ENCODE results near the gene PLA2G7.
"Not testable (repeated sequence)": the region's sequence is repeated elsewhere in the genome, so short reads cannot be mapped to it uniquely, and the experiment has no call there.

PLA2G7 gene

DNA sequence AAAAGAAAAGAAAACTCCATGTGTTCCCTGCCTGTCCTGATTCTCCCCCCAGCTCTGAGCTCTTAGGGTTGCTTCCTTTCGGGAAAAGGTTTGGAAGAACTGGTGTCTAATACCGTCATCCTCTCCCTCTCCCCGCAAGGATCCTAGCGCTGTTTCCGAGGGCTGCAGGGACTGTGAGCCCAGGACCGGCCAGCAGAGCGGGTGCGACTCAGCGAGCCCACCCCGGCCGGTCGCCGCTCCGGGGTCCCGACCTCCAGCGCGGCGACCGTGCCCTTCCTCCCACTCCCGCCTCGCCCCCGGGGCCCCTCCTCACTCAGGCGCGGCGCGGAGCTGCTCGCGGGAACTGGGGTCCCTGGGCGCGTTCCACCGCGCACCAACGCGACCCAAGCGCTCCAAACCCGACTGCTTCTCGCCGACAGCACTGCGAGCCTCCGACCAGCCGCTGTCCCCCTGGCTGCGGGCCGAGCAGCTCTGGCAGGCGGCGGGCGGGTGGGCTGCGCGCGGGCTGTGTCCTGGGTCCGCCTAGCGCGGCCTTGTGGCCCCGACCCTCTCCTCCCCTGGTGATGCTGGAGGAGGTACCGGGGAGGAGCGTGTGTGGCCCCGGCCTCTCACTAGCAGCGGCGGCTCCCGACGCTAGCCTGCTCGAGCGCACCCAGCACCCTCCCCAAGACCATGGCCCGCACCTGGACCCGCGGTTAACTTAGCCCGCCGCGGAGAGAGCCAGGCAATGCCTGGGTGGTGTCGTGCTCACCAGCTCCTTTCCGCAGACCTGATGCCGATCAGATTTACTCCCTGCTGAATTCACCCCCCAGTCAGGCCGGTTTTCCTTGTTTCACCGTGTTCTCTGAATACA lies at the start of gene PLA2G7:
Gene PLA2G7, minus strand, starts transcription at position 509 of the 853 bp plus-strand sequence. CDS start 12,484 bp downstream, outside the sequence.
- DNase-seq = peak in 1 of 2 donors; percentile 53

GRCh38 chr6:46784535-46784934 lies 49.4 kb upstream of the PLA2G7 start:
- DNase-seq = no peak

DNA sequence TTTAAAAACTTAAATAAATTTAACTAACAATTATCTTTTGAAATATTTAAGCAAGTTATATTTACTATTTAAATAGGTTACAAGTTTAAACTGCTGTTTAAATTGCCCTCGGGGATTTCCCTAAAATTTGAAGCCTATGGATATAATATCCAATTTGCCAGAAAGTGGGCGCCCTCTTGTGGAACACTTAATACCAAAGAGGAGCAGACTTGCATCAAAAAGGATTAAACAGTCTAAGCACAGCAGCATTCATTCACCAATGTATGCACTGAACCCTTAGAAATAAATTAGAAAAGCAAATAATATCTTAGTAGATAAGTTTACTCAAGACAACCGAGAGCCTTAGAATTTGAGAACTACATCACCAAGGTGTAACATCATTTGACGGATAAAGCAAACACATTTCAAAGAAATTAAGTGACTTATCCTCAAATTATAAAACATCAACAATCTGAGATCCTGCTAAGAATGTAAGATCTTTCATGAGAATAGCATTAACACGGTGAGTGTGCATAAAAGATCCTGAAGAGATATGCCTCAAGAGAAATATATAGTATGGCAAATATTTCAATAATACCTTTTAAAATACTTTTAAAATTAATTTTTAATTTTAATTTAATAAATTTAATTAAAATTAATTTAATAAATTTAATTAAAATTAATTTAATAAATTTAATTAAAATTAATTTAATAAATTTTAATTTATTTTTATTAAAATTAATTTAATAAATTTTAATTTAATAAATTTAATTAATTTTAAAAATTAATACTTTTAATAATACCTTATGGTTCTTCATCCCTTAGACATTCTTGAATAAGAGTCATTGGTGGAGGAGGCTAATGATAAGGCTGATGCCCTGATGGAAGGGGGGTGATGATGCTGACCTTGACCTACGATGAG lies 46.6 kb upstream of the PLA2G7 start:
- DNase-seq = peak in 1 of 2 donors; percentile 15

DNA sequence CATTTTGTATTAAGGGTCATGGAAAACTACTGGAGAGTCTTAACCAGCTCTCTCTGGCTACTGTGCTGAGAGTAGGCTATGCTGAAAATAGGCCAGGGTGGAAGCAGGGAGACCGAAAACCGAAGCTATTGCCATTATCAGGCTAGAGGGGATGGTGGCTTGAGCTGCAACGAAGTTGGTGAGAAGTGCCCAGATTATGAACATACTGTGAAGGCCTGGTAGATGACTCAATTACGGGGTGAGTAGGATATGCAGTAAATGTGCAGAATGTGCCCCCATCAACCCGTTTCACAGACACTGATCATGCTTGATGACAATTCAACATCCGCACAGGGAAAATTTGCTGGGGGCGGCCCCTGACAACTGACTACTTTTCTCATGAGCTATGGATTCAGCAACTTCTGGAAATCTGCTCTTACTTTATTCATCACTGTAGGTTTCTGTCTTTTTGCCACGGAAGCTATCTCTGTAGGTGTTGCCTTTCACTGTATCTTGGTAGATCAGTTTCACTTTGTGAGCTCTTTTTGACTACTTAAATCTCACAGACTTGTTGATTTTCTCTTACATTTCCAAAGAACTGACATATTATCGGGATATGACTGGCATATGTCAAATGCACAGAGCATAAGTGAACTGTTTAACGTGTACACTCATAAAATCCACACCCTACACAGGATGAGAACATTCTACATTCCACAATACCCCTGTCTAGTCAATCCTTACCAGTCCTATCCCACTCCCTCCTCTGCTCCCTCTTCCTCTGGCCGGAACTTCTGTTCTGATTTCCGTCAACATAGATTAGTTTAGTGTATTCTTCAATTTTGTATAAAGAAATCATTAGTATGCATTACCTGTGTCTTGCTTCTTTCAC lies 42.5 kb upstream of the PLA2G7 start:
- DNase-seq = no peak

DNA sequence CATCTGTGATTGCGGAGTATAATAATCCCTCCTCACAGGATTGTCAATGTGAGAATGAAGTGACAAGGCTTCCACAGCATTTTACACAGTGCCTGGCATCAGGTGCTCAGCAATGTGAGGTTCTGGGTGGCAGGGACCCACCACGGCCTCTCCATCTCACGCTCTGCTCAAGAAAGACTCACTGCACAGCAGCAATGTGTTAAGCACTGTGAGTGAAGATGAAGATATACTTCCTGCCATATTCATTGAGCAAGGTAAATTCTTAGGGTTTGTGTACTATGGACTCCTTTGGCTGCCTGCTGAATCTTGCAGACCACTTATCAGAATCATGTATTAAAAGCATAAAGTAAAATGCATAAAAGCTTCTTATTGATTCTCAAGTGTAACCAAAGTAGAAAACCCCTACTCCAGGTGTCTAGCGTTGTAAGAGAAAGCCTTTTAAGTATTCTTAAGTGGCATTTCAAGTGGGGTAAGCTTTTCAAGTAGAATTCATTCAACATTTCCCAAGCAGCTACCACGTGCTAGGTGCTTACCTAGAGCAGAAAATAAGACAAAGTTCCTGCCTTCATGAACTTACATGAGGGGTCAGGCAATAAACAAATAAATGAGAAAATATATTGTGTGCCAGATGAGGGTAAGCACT lies 41.0 kb upstream of the PLA2G7 start:
- DNase-seq = no peak

DNA sequence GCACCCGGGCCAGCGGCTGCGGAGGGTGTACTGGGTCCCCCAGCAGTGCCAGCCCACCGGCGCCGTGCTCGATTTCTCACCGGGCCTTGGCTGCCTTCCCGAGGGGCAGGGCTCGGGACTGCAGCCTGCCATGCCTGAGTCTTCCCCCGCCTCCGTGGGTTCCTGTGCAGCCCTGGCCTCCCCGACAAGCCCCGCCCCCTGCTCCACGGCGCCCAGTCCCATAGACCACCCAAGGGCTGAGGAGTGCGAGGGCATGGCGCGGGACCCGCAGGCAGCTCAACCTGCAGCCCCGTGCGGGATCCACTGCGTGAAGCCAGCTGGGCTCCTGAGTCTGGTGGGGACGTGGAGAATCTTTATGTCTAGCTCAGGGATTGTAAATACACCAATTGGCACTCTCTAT lies 39.6 kb upstream of the PLA2G7 start:
- not testable (repeated sequence) for DNase-seq

DNA sequence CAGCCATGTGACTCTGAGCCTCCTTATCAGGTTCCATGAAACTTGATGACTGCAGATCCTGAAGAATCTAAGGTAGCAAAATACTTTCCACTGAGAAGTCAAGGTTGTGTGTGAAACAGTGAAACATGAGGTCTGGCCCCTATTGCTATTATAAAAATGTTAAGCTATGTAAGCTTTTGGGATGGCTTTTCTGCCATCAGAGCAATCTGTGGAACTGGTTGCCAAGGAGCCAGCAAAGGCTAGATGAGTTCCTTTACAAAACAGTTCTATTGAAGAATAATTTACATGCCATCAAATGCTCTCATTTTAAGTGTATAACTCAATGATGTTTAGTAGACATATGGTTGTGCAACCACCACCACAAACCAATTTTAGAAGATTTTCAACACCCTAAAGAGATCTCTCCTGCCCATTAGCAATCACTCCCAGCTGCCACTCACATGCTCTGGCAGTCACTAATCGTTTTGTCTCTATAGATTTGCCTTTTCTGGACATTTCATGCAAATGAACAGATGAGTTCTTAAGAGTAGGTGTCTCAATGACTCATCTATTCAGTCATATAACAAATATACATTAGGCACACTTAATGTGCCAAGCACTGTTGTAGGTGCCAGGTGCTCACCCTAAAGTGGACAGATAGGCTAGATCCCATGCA lies 38.2 kb upstream of the PLA2G7 start:
- no peak for DNase-seq

DNA sequence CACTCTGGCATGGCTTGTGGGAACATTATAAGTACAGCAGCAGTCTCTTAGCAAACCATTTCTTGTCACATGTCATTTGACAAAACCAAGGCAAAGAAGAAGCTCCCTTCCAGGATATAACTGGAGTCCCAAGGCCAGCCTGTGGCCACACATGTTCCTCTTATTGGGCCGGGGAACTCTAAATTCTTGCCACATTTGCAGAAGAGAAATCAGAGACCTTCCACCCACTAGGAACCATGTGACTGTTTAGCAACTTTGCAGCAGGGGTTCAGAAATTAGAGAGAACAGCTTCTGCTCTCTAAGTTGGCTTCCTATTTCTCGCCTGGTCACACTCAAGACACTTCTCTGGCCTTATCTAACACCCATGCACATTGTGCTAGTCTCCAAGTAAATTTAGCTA lies 37.6 kb upstream of the PLA2G7 start:
- peak in 1 of 2 donors; percentile 44 for DNase-seq

GRCh38 chr6:46772016-46772415 lies 36.8 kb upstream of the PLA2G7 start:
- DNase-seq = no peak

GRCh38 chr6:46764961-46765360 lies 29.8 kb upstream of the PLA2G7 start:
- no peak for DNase-seq

DNA sequence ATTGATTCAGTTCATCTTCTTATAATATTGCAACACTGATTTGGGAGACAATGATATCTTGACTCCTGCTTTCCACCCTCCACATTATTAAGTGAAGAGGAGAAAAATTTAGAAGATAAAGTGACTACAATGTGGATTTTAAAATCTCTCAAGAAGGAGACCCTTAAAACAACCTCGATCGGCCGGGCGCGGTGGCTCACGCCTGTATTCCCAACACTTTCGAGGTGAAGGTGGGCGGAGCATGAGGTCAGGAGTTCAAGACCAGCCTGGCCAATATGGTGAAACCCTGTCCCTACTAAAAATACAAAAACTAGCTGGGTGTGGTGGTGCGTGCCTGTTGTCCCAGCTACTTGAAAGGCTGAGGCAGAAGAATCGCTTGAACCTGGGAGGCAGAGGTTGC lies 29.1 kb upstream of the PLA2G7 start:
- not testable (repeated sequence) for DNase-seq

- DNase-seq = no peak
These were observed 28.3 kb upstream of the PLA2G7 start for GRCh38 chr6:46763466-46763865.

- no peak for DNase-seq
These were observed 25.8 kb upstream of the PLA2G7 start for GRCh38 chr6:46760925-46761324.

DNA sequence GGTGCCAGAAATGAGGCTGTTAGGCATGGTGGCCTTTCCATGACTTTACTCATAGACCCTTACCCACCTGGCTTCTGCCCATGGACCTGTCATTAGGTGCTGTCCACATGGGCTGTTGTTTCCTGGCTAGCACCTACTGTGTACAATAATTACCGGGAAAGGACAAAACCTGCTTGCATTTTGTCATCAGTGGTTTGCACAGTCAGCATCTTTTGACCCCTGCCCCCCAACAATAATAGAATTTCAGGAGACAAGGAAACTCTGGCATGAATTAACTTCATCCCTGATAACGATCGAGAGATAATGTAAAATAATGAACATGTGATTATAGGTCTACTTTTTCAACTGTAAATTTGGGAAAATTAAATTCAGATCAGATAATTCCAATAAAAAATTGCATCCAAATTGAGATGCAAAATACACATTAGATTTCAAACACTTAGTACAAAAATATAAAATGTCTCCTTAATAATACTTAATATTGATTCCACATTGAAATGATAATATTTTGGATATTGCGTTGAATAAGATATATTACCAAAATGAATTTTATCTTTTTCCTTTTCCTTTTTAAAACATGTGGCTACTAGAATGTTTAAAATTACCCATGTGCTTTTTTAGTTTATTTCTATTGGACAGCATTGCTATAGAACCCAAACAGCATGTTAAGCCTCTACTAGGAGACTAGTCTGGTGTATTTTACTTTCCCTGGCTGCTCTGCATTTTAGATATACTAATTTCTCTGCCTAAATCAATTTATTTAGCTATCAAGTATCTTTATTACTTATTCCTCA lies 24.0 kb upstream of the PLA2G7 start:
- no peak for DNase-seq

DNA sequence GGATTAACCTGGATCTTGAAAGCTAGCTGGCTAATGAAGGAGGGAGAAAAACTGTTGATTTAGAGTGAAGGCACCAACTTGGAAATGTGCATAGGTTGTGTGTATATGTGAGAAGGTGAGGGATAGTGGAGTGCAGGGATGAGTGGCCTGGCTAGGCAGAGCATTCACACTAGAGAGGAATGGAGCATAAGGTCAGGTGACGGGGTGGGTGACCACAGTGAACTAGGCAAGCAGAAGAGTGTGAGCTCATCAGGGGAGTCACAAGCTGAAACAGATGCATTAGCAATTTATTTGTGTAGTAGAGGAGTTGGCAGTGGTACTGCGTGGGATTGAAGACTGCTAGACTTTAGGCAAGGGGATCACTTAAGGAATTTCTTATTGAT lies 22.0 kb upstream of the PLA2G7 start:
- no peak for DNase-seq

GRCh38 chr6:46756469-46757213 lies 21.5 kb upstream of the PLA2G7 start:
- no peak for DNase-seq

- no peak for DNase-seq
These were observed 20.7 kb upstream of the PLA2G7 start for GRCh38 chr6:46755865-46756264.

- DNase-seq = no peak
These were observed 16.5 kb upstream of the PLA2G7 start for GRCh38 chr6:46751658-46752057.

DNA sequence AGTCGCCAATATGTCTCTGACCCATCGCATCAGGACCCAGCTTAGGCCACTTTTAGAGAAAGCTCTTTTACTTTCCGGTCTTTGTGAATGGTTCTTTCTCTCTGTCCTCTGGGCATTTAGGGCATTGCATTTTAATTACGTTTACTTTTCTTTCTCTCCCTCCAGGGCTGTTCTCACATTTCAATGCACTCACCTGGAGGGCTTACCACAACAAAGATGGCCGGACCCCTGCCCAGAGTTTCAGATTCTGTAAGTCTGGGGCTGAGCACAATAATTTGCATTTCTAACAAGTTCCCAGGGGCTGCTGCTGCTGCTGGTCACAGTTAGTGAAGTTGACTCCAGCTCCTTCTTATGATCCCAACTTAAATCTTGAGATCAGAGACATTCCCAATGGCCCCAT lies 14.6 kb upstream of the PLA2G7 start:
- no peak for DNase-seq

GRCh38 chr6:46748940-46749503 lies 13.8 kb upstream of the PLA2G7 start:
- no peak for DNase-seq
